GM12872 (cell line): ENCODE data around the gene SEC14L6.

Experiments used
- CTCF ChIP-seq: IDR thresholded peaks from 3 replicates; pipeline ENCODE4 v1.5.1; 2011; ENCODE audit warnings: low read depth, mild to moderate bottlenecking, low read length, moderate library complexity; ENCODE audit not compliant: insufficient read depth

The SEC14L6 gene

GRCh38 chr22:30555282-30556210 lies 9.0 kb upstream of the SEC14L6 start:
- no peak for TF ChIP-seq CTCF

DNA sequence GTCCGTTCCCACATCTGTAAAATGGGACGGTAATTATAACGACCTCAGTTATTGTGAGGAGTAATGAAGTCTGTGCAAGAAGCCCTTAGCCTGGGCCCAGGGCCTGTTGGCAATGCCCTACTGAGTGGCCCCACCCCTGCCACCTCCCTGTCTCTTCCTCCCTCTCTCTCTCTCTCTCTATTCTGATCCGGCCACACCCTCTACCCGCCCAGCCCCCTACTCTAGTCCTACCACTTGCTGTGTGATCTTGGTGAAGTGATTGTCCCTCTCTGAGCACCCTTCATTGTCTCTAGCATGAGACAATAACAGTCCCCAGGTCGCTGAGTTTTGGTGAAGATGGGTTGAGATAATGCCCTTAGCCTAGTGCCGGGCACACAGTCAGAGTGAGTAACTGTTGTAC lies 7.4 kb upstream of the SEC14L6 start:
- TF ChIP-seq CTCF = no peak

DNA sequence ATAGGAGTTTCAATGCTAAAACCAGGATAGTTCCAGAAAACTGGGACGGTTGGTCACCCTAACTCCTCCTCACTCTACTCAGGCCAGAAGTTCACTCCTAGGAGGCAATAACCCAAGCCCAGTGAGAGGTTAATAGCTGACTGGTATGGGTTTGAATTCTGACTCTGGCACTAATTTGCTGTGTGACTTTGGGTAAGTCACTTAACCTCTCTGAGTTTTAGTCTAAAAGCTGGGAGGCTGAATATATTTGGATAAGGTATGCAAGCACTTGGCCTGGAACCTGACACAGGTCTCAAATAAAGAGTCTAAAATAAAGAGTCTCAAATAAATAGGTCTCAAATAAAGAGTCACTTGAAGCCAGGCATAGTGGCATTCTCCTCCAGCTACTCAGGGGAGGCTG lies 6.2 kb upstream of the SEC14L6 start:
- TF ChIP-seq CTCF = no peak

GRCh38 chr22:30547188-30547587 lies 647 bp upstream of the SEC14L6 start:
- TF ChIP-seq CTCF = no peak

DNA sequence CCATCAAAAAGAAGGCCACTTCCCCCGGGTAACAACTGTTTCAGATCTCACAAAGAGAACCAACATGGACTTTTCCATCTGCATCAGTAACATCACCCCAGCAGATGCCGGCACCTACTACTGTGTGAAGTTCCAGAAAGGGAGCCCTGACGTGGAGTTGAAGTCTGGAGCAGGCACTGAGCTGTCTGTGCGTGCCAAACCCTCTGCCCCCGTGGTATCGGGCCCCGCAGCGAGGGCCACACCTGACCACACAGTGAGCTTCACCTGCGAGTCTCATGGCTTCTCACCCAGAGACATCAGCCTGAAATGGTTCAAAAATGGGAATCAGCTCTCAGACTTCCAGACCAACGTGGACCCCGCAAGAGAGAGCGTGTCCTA lies 3.7 kb downstream of the SEC14L6 start:
- no peak for TF ChIP-seq CTCF

- TF ChIP-seq CTCF = no peak
Measured at GRCh38 chr22:30541961-30542810, 4.4 kb downstream of the SEC14L6 start.

DNA sequence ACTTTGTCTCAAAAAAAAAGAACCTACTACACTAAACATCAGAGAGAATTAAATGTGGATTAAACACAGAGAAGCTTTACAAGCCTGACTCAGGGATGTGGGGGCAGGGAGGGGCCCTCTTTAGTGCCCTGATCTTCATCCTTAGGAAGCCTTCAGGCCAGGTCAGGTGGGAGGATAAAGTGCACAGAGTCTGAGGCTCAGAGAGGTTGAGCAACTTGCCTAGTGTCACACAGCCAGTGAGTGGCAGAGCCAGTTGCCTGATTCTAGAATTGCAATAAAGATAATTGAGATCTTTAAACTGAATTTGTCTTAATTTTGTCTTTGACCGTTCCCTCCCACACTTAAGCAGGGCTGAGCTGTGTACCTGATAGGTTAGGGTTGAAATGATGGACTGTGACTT lies 7.2 kb downstream of the SEC14L6 start:
- no peak for TF ChIP-seq CTCF
